Measurements from ENCODE around the gene INMT.

INMT gene

GRCh38 chr7:30730996-30731395, 20.9 kb upstream of the INMT start:
- Histone ChIP-seq H3K4me3 (ENCODE audit: low read length) (no peak overlapping the region), H3K9ac (ENCODE audit: low read length) (no peak overlapping the region), H3K27me3 (ENCODE audit: control insufficient read depth, insufficient read depth, low read length) (no peaks in the 10 kb centered on the region), H3K36me3 (ENCODE audit: control insufficient read depth, insufficient read depth, low read length) (no peaks in the 10 kb centered on the region), H3K27ac (ENCODE audit: low read depth, low read length) (no peak overlapping the region), H3K4me1 (ENCODE audit: control insufficient read depth, insufficient read depth, low read length) (no peaks in the 10 kb centered on the region)

- no peak overlapping the region for H3K9ac ChIP-seq (ENCODE audit: low read length)
- H3K4me3 ChIP-seq (ENCODE audit: low read length): no peak overlapping the region
- no peaks in the 10 kb centered on the region for H3K27me3 ChIP-seq (ENCODE audit: control insufficient read depth, insufficient read depth, low read length)
- H3K36me3 ChIP-seq (ENCODE audit: control insufficient read depth, insufficient read depth, low read length): no peaks in the 10 kb centered on the region
- no peaks in the 10 kb centered on the region for H3K4me1 ChIP-seq (ENCODE audit: control insufficient read depth, insufficient read depth, low read length)
- H3K27ac ChIP-seq (ENCODE audit: low read depth, low read length): no peak overlapping the region
Observed at GRCh38 chr7:30731581-30731980, 20.4 kb upstream of the INMT start.

GRCh38 chr7:30732606-30733005, 19.3 kb upstream of the INMT start:
- H3K27ac ChIP-seq (ENCODE audit: low read depth, low read length): no peak overlapping the region

GRCh38 chr7:30733216-30733615, 18.7 kb upstream of the INMT start:
- H3K4me1 ChIP-seq (ENCODE audit: control insufficient read depth, insufficient read depth, low read length): no peaks in the 10 kb centered on the region
- H3K27me3 ChIP-seq (ENCODE audit: control insufficient read depth, insufficient read depth, low read length): no peaks in the 10 kb centered on the region
- H3K9ac ChIP-seq (ENCODE audit: low read length): no peak overlapping the region
- H3K36me3 ChIP-seq (ENCODE audit: control insufficient read depth, insufficient read depth, low read length): no peaks in the 10 kb centered on the region
- no peak overlapping the region for H3K27ac ChIP-seq (ENCODE audit: low read depth, low read length)
- no peak overlapping the region for H3K4me3 ChIP-seq (ENCODE audit: low read length)

More at GRCh38 chr7:30732606-30733005, 19.3 kb upstream of the INMT start:
- Histone ChIP-seq H3K4me3 (ENCODE audit: low read length) (no peak overlapping the region), H3K4me1 (ENCODE audit: control insufficient read depth, insufficient read depth, low read length) (no peaks in the 10 kb centered on the region), H3K27me3 (ENCODE audit: control insufficient read depth, insufficient read depth, low read length) (no peaks in the 10 kb centered on the region), H3K9ac (ENCODE audit: low read length) (no peak overlapping the region), H3K36me3 (ENCODE audit: control insufficient read depth, insufficient read depth, low read length) (no peaks in the 10 kb centered on the region)

GRCh38 chr7:30733691-30734090, 18.2 kb upstream of the INMT start:
- H3K27ac ChIP-seq (ENCODE audit: low read depth, low read length): no peak overlapping the region
- no peaks in the 10 kb centered on the region for H3K36me3 ChIP-seq (ENCODE audit: control insufficient read depth, insufficient read depth, low read length)
- no peak overlapping the region for H3K4me3 ChIP-seq (ENCODE audit: low read length)
- H3K9ac ChIP-seq (ENCODE audit: low read length): no peak overlapping the region
- no peaks in the 10 kb centered on the region for H3K4me1 ChIP-seq (ENCODE audit: control insufficient read depth, insufficient read depth, low read length)
- H3K27me3 ChIP-seq (ENCODE audit: control insufficient read depth, insufficient read depth, low read length): no peaks in the 10 kb centered on the region

- Histone ChIP-seq H3K4me3 (ENCODE audit: low read length) (no peak overlapping the region), H3K27me3 (ENCODE audit: control insufficient read depth, insufficient read depth, low read length) (no peaks in the 10 kb centered on the region), H3K36me3 (ENCODE audit: control insufficient read depth, insufficient read depth, low read length) (no peaks in the 10 kb centered on the region), H3K4me1 (ENCODE audit: control insufficient read depth, insufficient read depth, low read length) (no peaks in the 10 kb centered on the region), H3K9ac (ENCODE audit: low read length) (no peak overlapping the region), H3K27ac (ENCODE audit: low read depth, low read length) (no peak overlapping the region)
Observed at GRCh38 chr7:30734497-30734896, 17.4 kb upstream of the INMT start.

- Histone ChIP-seq H3K9ac (ENCODE audit: low read length) (no peak overlapping the region), H3K4me1 (ENCODE audit: control insufficient read depth, insufficient read depth, low read length) (no peaks in the 10 kb centered on the region), H3K27me3 (ENCODE audit: control insufficient read depth, insufficient read depth, low read length) (no peaks in the 10 kb centered on the region), H3K36me3 (ENCODE audit: control insufficient read depth, insufficient read depth, low read length) (no peaks in the 10 kb centered on the region), H3K4me3 (ENCODE audit: low read length) (no peak overlapping the region), H3K27ac (ENCODE audit: low read depth, low read length) (no peak overlapping the region)
Observed at GRCh38 chr7:30735631-30736030, 16.3 kb upstream of the INMT start.

- Histone ChIP-seq H3K36me3 (ENCODE audit: control insufficient read depth, insufficient read depth, low read length) (no peaks in the 10 kb centered on the region), H3K4me1 (ENCODE audit: control insufficient read depth, insufficient read depth, low read length) (no peaks in the 10 kb centered on the region), H3K9ac (ENCODE audit: low read length) (no peak overlapping the region), H3K4me3 (ENCODE audit: low read length) (no peak overlapping the region), H3K27me3 (ENCODE audit: control insufficient read depth, insufficient read depth, low read length) (no peaks in the 10 kb centered on the region), H3K27ac (ENCODE audit: low read depth, low read length) (no peak overlapping the region)
Observed at GRCh38 chr7:30736291-30736690, 15.6 kb upstream of the INMT start.

GRCh38 chr7:30738026-30738915, 13.7 kb upstream of the INMT start:
- Histone ChIP-seq H3K36me3 (ENCODE audit: control insufficient read depth, insufficient read depth, low read length) (no peaks in the 10 kb centered on the region), H3K27ac (ENCODE audit: low read depth, low read length) (no peak overlapping the region), H3K27me3 (ENCODE audit: control insufficient read depth, insufficient read depth, low read length) (no peaks in the 10 kb centered on the region), H3K9ac (ENCODE audit: low read length) (no peak overlapping the region), H3K4me3 (ENCODE audit: low read length) (no peak overlapping the region), H3K4me1 (ENCODE audit: control insufficient read depth, insufficient read depth, low read length) (no peaks in the 10 kb centered on the region)

- no peaks in the 10 kb centered on the region for H3K4me1 ChIP-seq (ENCODE audit: control insufficient read depth, insufficient read depth, low read length)
- no peak overlapping the region for H3K9ac ChIP-seq (ENCODE audit: low read length)
- no peaks in the 10 kb centered on the region for H3K36me3 ChIP-seq (ENCODE audit: control insufficient read depth, insufficient read depth, low read length)
- H3K27ac ChIP-seq (ENCODE audit: low read depth, low read length): no peak overlapping the region
- no peak overlapping the region for H3K4me3 ChIP-seq (ENCODE audit: low read length)
- H3K27me3 ChIP-seq (ENCODE audit: control insufficient read depth, insufficient read depth, low read length): no peaks in the 10 kb centered on the region
Observed at GRCh38 chr7:30739691-30740090, 12.2 kb upstream of the INMT start.

- H3K36me3 ChIP-seq (ENCODE audit: control insufficient read depth, insufficient read depth, low read length): no peaks in the 10 kb centered on the region
- no peak overlapping the region for H3K27ac ChIP-seq (ENCODE audit: low read depth, low read length)
- no peaks in the 10 kb centered on the region for H3K4me1 ChIP-seq (ENCODE audit: control insufficient read depth, insufficient read depth, low read length)
- H3K27me3 ChIP-seq (ENCODE audit: control insufficient read depth, insufficient read depth, low read length): no peaks in the 10 kb centered on the region
- no peak overlapping the region for H3K4me3 ChIP-seq (ENCODE audit: low read length)
- no peak overlapping the region for H3K9ac ChIP-seq (ENCODE audit: low read length)
Observed at GRCh38 chr7:30740417-30741181, 11.3 kb upstream of the INMT start.

- Histone ChIP-seq H3K36me3 (ENCODE audit: control insufficient read depth, insufficient read depth, low read length) (no peaks in the 10 kb centered on the region), H3K4me3 (ENCODE audit: low read length) (no peak overlapping the region), H3K4me1 (ENCODE audit: control insufficient read depth, insufficient read depth, low read length) (no peaks in the 10 kb centered on the region), H3K27me3 (ENCODE audit: control insufficient read depth, insufficient read depth, low read length) (no peaks in the 10 kb centered on the region), H3K9ac (ENCODE audit: low read length) (no peak overlapping the region), H3K27ac (ENCODE audit: low read depth, low read length) (no peak overlapping the region)
Observed at GRCh38 chr7:30741289-30741688, 10.6 kb upstream of the INMT start.

All from rectal smooth muscle tissue (tissue), 1 donor.